ENCODE measurements around the gene IMMP1L.

Gene IMMP1L

GRCh38 chr11:31412946-31413345 lies 96.5 kb downstream of the IMMP1L start:
- H3K4me3 ChIP-seq (ENCODE audit: low read depth, low read length), result no peak overlapping the region
- ChIA-PET CTCF (interaction anchor here (1.0 kb wide), 1 partner anchor 14 kb away, joined by 3 read pairs; no protein-coding TSS in a partner anchor), POLR2A (no interaction called here)
- DNase-seq (ENCODE audit: low read depth, low spot score), result peak; percentile 16
- TF ChIP-seq CTCF (IDR thresholded peaks at IDR 0.05; ENCODE audit: insufficient read depth, low read length, missing control alignments), result no peak

- ChIA-PET CTCF (interaction anchor here (0.7 to 2.4 kb wide), 2 partner anchors 12 to 550 kb away, joined by 3 to 17 read pairs; no protein-coding TSS in a partner anchor), POLR2A (no interaction called here)
- TF ChIP-seq CTCF (IDR thresholded peaks at IDR 0.05; ENCODE audit: insufficient read depth, low read length, missing control alignments), result no peak
- DNase-seq (ENCODE audit: low read depth, low spot score), result no peak
- H3K4me3 ChIP-seq (ENCODE audit: low read depth, low read length), result no peak overlapping the region
Measured at GRCh38 chr11:31408201-31408600, 101.2 kb downstream of the IMMP1L start.

DNA sequence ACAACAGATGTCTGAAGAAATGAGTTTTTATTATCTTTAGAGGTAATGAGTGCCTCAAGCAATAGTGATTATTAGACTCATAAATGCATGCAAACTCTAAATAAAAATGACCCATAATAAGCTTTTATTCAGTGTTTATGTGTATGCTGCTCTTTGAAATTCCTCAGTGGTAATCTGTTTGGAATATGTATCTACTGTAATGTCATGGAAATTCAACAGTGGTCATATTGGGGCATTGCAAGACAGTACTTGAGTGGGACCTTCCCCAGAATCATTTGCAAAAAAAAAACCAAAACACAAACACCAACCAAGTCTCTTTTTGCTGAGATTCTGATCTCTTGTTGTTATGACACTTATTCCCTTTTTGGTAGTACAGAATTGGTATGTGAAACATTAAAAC lies 104.8 kb downstream of the IMMP1L start:
- DNase-seq (ENCODE audit: low read depth, low spot score), result no peak
- ChIA-PET POLR2A (no interaction called here), CTCF (no interaction called here)
- no peak overlapping the region for H3K4me3 ChIP-seq (ENCODE audit: low read depth, low read length)
- TF ChIP-seq CTCF (IDR thresholded peaks at IDR 0.05; ENCODE audit: insufficient read depth, low read length, missing control alignments), result no peak

DNA sequence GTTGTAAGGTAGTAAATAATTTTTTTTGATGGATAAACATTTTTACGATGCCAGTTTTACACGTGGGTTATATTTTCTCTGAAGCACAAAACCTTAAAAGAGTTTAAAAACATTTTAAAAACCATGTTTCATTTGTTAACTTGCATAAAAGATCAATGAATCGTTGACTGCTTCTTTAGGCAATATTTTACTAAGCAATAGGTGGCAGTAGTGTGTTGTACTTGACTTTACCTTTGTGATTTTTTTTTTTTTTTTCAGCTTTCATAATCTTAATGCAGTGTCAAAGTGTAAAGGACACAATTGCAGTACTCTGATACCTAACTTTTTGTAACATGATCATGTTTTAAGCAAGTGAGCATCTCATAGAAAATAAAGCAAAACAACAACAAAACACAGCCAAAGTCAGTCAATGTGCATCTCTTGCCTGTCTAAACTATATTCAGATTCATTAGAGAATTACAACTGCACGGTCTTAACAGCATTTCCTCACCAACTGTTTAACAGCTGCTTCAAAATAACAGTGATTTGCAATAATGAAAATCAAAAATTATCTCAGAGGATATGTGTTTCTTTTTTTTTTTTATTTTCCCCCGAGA lies 112.1 kb downstream of the IMMP1L start:
- POLR2A ChIA-PET, result no interaction called here
- DNase-seq (ENCODE audit: low read depth, low spot score), result no peak
- TF ChIP-seq CTCF (IDR thresholded peaks at IDR 0.05; ENCODE audit: insufficient read depth, low read length, missing control alignments), result peak; percentile 30
- CTCF ChIA-PET, result interaction anchor here (1.1 to 4.8 kb wide), 15 partner anchors 9 to 779 kb away, joined by 3 to 28 read pairs (median 6); no protein-coding TSS in a partner anchor
- H3K4me3 ChIP-seq (ENCODE audit: low read depth, low read length), result no peak overlapping the region

GRCh38 chr11:31387379-31387778 lies 122.0 kb downstream of the IMMP1L start:
- POLR2A ChIA-PET, result no interaction called here
- peak; percentile 31 for DNase-seq (ENCODE audit: low read depth, low spot score)
- TF ChIP-seq CTCF (IDR thresholded peaks at IDR 0.05; ENCODE audit: insufficient read depth, low read length, missing control alignments), result no peak
- no peak overlapping the region for H3K4me3 ChIP-seq (ENCODE audit: low read depth, low read length)
- CTCF ChIA-PET, result interaction anchor here (1.3 kb wide), 1 partner anchor 788 kb away, joined by 5 read pairs; no protein-coding TSS in a partner anchor

GRCh38 chr11:31383116-31383515 lies 126.3 kb downstream of the IMMP1L start:
- TF ChIP-seq CTCF (IDR thresholded peaks at IDR 0.05; ENCODE audit: insufficient read depth, low read length, missing control alignments), result no peak
- H3K4me3 ChIP-seq (ENCODE audit: low read depth, low read length), result no peak overlapping the region
- ChIA-PET POLR2A (no interaction called here), CTCF (interaction anchor here (1.4 kb wide), 1 partner anchor 15 kb away, joined by 4 read pairs; no protein-coding TSS in a partner anchor)
- DNase-seq (ENCODE audit: low read depth, low spot score), result no peak

All from AG04449 (cell line).